Panc1 (cell line): ENCODE data around the gene SP6. TPM values are rescaled to one million over a fixed set of nuclear protein-coding genes. Genes with fewer than 3 reads are reported as not detected.
A peak's percentile ranks its signal among the peaks of the same experiment; 100 is the strongest.

Experiments used
- ATAC-seq: fragments of 200-7000 bp; cut with Tn5 transposase; 2 replicates; pipeline ENCODE4 v1.9.1; 2020; ENCODE audit warnings: mild to moderate bottlenecking, moderate library complexity
- BruUV-seq: library from RNA; stranded (reverse); fragments of 400-500 nt; replicated peaks from 2 replicates; lab custom pipeline; 2021; lab: Mats Ljungman, UMichigan
- CTCF ChIA-PET: fragments of 300-600 bp; sonication (Branson Sonifier 250); formaldehyde crosslinking; loops from one replicate; lab custom pipeline; 2022; ENCODE audit warnings: antibody characterized with exemption; lab: Charles Lee
- POLR2A ChIA-PET: fragments of 300-600 bp; sonication (Branson Sonifier 250); formaldehyde crosslinking; loops from one replicate; lab custom pipeline; 2022; ENCODE audit warnings: antibody characterized with exemption; lab: Charles Lee
- DNase-seq: peaks from one replicate; pipeline ENCODE4 v3.0.0-alpha.2; 2010; ENCODE audit warnings: low read depth, low spot score
- H3K27ac ChIP-seq: 2 replicates; pipeline ENCODE4 v1.5.1; 2011; ENCODE audit warnings: mild to moderate bottlenecking, low read length, inconsistent platforms
- H3K27me3 ChIP-seq: fragments of 200-500 bp; sonication (Bioruptor generic); 2 replicates; pipeline ENCODE4 v1.6.0; 2014; ENCODE audit warnings: low read length, inconsistent platforms; ENCODE audit not compliant: control insufficient read depth, insufficient read depth
- H3K36me3 ChIP-seq: fragments of 200-500 bp; sonication (Bioruptor generic); 2 replicates; pipeline ENCODE4 v1.5.1; 2014; ENCODE audit warnings: inconsistent platforms, mild to moderate bottlenecking, low read length, moderate library complexity; ENCODE audit not compliant: control insufficient read depth, insufficient read depth
- H3K4me1 ChIP-seq: 2 replicates; pipeline ENCODE4 v1.5.1; 2011; ENCODE audit warnings: inconsistent platforms, mild to moderate bottlenecking, low read length, moderate library complexity; ENCODE audit not compliant: control insufficient read depth, insufficient read depth
- H3K4me3 ChIP-seq, 2 experiments: 2 replicates each; pipeline ENCODE4 v1.5.1; 2011 to 2012; ENCODE audit warnings: low read depth in 2 of 2, low read length in 2 of 2, mild to moderate bottlenecking in 2 of 2, inconsistent platforms in 1 of 2, moderate library complexity in 1 of 2
- H3K9me3 ChIP-seq: fragments of 200-500 bp; sonication (Bioruptor generic); 2 replicates; pipeline ENCODE4 v1.5.1; 2014; ENCODE audit warnings: low read depth, mild to moderate bottlenecking, inconsistent platforms, low read length, moderate library complexity; ENCODE audit not compliant: control insufficient read depth, insufficient read depth
- CTCF ChIP-seq: fragments of 450-650 bp; IDR thresholded peaks from 2 replicates; pipeline ENCODE4 v1.5.1; 2017; ENCODE audit warnings: mild to moderate bottlenecking
- POLR2AphosphoS5 ChIP-seq: IDR thresholded peaks from 2 replicates; pipeline ENCODE4 v1.6.1; 2012; ENCODE audit warnings: mild to moderate bottlenecking, low read depth, low read length, moderate library complexity
- SIN3A ChIP-seq: IDR thresholded peaks from 2 replicates; pipeline ENCODE4 v1.6.1; 2012; ENCODE audit warnings: low read depth, mild to moderate bottlenecking, low read length, moderate library complexity, borderline replicate concordance; ENCODE audit not compliant: insufficient read depth
- TCF7L2 ChIP-seq: IDR thresholded peaks from 2 replicates; pipeline ENCODE4 v1.6.1; 2011; ENCODE audit warnings: mild to moderate bottlenecking, low read depth, low read length, inconsistent platforms
- in situ Hi-C: cut with HindIII; loops from 2 replicates; pipeline ENCODE4 v1.10.0; 2016; ENCODE audit warnings: low sequenced_read_pairs, low pct_unique_long_range_greater_than_20kb
- intact Hi-C: fragments of 100-400 bp; cut with micrococcal nuclease; formaldehyde crosslinking; loops from one replicate; pipeline ENCODE4 v1.10.0; 2022; ENCODE audit not compliant: unreplicated experiment
- total RNA-seq: library from RNA; stranded (reverse); gene quantifications from one replicate; pipeline ENCODE4 v1.2.1, GENCODE V29; 2021; ENCODE audit not compliant: unreplicated experiment
- TF ChIP-seq, protein P1 (sequence below), 2 experiments: IDR thresholded peaks; 2 replicates each; pipeline ENCODE4 v1.6.1; 2011 to 2012; ENCODE audit warnings: low read depth in 2 of 2, control low read depth in 1 of 2, low read length in 1 of 2, mild to moderate bottlenecking in 1 of 2, moderate library complexity in 1 of 2; ENCODE audit not compliant: insufficient read depth in 1 of 2

SP6 gene
- total RNA-seq, 1 experiment from 2014 or later: 4.0 TPM

- Histone ChIP-seq H3K36me3 (no peaks in the 10 kb centered on the region; the same call in 1 of the 2 replicates), H3K27ac (no peak overlapping the region), H3K4me3 (no peak overlapping the region), H3K4me1 (peaks cover 15% of the 10 kb centered on the region; the same call in 1 of the 2 replicates), H3K27me3 (no peaks in the 10 kb centered on the region), H3K9me3 (no peaks in the 10 kb centered on the region)
- no TSS peak for BruUV-seq
- CTCF ChIA-PET: interaction anchor here (0.5 kb wide), 1 partner anchor 55 kb away, joined by 3 read pairs; no protein-coding TSS in a partner anchor
- DNase-seq: no peak
- ATAC-seq: no peak
- TF ChIP-seq SIN3A (no peak), CTCF (no peak), POLR2AphosphoS5 (no peak), TCF7L2 (no peak)
- TF ChIP-seq, protein P1, sequence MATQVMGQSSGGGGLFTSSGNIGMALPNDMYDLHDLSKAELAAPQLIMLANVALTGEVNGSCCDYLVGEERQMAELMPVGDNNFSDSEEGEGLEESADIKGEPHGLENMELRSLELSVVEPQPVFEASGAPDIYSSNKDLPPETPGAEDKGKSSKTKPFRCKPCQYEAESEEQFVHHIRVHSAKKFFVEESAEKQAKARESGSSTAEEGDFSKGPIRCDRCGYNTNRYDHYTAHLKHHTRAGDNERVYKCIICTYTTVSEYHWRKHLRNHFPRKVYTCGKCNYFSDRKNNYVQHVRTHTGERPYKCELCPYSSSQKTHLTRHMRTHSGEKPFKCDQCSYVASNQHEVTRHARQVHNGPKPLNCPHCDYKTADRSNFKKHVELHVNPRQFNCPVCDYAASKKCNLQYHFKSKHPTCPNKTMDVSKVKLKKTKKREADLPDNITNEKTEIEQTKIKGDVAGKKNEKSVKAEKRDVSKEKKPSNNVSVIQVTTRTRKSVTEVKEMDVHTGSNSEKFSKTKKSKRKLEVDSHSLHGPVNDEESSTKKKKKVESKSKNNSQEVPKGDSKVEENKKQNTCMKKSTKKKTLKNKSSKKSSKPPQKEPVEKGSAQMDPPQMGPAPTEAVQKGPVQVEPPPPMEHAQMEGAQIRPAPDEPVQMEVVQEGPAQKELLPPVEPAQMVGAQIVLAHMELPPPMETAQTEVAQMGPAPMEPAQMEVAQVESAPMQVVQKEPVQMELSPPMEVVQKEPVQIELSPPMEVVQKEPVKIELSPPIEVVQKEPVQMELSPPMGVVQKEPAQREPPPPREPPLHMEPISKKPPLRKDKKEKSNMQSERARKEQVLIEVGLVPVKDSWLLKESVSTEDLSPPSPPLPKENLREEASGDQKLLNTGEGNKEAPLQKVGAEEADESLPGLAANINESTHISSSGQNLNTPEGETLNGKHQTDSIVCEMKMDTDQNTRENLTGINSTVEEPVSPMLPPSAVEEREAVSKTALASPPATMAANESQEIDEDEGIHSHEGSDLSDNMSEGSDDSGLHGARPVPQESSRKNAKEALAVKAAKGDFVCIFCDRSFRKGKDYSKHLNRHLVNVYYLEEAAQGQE (IDR thresholded peaks at IDR 0.05; ENCODE audit: insufficient read depth in 1 of 2, low read depth in 2 of 2, low read length in 1 of 2): no peak
- in situ Hi-C loops: no loop called here
- POLR2A ChIA-PET: no interaction called here
- intact Hi-C loops: no loop called here
Measured at GRCh38 chr17:47834756-47835155, 16.2 kb downstream of the SP6 start.

DNA sequence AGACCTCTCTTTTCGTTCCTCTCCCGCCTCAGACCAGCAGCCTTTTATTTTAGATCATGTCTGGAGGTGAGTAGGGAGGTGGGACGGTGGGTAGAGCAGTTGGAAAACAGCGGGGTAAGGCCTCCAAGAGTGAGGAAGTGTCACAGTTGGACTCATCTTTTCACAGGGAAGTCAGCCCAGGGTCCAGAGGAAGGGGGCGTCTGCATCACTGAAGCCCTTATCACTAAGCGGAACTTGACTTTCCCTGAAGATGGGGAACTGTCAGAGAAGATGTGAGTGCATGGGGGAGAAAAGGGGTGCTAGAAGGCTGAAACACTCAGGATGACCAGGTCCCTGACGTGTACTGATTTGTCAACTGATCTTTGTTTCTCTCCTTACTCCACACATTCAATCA is 19.0 kb downstream of the SP6 start:
- no peak for TF ChIP-seq POLR2AphosphoS5
- TF ChIP-seq CTCF: no peak
- no peak for TF ChIP-seq SIN3A
- TF ChIP-seq, protein P1 (IDR thresholded peaks at IDR 0.05; ENCODE audit: insufficient read depth in 1 of 2, low read depth in 2 of 2, low read length in 1 of 2): no peak
- no peak for TF ChIP-seq TCF7L2
- intact Hi-C loops: no loop called here
- H3K27me3 ChIP-seq: no peaks in the 10 kb centered on the region
- peaks cover 15% of the 10 kb centered on the region; the same call in 1 of the 2 replicates for H3K4me1 ChIP-seq
- BruUV-seq: no TSS peak
- ATAC-seq (no peak; the same call in 1 of the 2 replicates), DNase-seq (no peak)
- CTCF ChIA-PET: interaction anchor here (1.1 kb wide), 1 partner anchor 9 kb away, joined by 5 read pairs; the partner anchor contains the start of gene SCRN2
- peaks cover 4% of the 10 kb centered on the region; the same call in 1 of the 2 replicates for H3K36me3 ChIP-seq
- POLR2A ChIA-PET: interaction anchor here (1.0 kb wide), 1 partner anchor 182 kb away, joined by 3 read pairs; the partner anchor contains the start of gene KPNB1
- H3K4me3 ChIP-seq: peak overlapping the region; percentile 80 to 96
- in situ Hi-C loops: no loop called here
- peak overlapping the region; percentile 97 for H3K27ac ChIP-seq
- no peaks in the 10 kb centered on the region for H3K9me3 ChIP-seq
